ENCODE data around the gene ZNF71.

The ZNF71 gene

GRCh38 chr19:56594783-56595547 lies at the start of gene ZNF71:
TSS of gene ZNF71 (plus strand) at chr19:56595302. CDS start at chr19:56601559, 6,257 bp downstream.
- DNase-seq (ENCODE audit: low spot score): peak; percentile 95

GRCh38 chr19:56547535-56547934 lies 47.6 kb upstream of the ZNF71 start:
- no peak for DNase-seq (ENCODE audit: low spot score)

DNA sequence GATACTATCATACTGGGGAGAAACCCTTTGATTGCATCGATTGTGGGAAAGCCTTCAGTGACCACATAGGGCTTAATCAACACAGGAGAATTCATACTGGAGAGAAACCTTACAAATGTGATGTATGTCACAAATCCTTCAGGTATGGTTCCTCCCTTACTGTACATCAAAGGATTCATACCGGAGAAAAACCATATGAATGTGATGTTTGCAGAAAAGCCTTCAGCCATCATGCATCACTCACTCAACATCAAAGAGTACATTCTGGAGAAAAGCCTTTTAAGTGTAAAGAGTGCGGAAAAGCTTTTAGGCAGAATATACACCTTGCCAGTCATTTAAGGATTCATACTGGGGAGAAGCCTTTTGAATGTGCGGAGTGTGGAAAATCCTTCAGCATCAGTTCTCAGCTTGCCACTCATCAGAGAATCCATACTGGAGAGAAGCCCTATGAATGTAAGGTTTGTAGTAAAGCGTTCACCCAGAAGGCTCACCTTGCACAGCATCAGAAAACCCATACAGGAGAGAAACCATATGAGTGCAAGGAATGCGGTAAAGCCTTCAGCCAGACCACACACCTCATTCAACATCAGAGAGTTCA lies 40.7 kb upstream of the ZNF71 start:
- no peak for DNase-seq (ENCODE audit: low spot score)

- DNase-seq (ENCODE audit: low spot score): no peak
Observed at GRCh38 chr19:56562766-56563165, 32.3 kb upstream of the ZNF71 start.

- peak; percentile 48 for DNase-seq (ENCODE audit: low spot score)
Observed at GRCh38 chr19:56566904-56567273, 28.2 kb upstream of the ZNF71 start.

DNA sequence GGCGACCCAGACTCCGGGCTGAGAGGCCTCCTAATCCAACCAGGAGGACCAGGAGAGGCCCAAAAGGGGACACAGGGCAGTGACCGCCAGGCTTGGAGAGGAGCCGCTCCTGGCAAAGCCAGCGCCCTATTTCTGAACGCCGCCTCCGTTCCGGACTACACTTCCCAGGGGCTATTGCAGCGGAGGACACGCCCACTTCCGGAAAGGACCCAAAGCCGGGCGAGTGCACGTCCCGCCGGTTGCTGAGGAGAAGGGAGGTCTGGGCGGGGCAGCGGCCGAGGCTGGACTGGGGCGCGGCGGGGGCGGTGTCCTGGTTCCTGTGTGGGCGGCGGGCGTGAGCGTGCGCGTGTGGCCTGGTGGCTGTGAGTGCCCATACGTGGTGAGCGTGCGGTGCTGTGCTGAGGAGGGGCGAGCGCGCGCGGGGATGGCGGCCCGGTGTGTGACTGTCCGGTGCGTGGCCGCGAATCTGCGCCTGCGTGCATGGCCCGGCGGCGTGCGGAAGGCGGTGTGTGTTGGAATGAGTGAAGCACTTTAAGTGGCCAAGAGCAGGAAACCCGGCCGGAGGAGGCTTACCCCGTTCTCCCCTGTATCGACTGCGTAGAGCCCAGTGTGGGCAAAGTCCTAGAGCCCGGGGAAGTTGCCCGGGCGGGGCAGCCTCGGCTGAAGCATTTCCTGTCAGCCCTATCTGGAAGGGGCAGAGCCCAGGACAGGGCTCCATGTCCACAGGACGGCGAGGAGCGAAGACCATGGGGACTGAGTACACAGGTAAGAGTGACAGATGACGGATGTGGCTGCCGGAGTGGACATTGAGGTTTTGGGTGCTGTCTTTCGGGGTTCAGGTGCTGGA lies 27.6 kb upstream of the ZNF71 start, which contains the start of gene ZNF470:
Gene ZNF470 (plus strand): TSS at position 195 of the 847 bp plus-strand sequence. CDS start 2,844 bp downstream, outside the sequence.
- DNase-seq (ENCODE audit: low spot score): peak; percentile 93

- no peak for DNase-seq (ENCODE audit: low spot score)
Observed at GRCh38 chr19:56572589-56572988, 22.5 kb upstream of the ZNF71 start.

DNA sequence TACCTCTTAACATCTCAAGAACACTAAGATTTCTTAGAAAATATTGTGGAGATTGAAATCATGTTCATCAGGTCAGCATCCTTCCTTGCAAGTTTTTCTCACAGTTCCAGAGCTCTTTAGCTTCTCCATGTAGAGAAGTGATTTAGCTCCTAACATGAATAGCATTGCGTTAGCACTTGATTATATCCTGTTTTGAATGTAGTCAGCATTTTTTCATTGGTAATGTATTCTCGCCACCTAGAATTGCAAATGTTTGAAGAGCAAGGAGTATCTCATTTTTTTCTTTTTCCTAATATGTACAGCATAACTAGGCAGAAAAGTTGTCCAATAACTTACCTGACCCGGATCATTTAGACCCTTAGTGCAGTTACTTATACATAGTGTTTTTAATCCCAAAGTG lies 21.2 kb upstream of the ZNF71 start:
- no peak for DNase-seq (ENCODE audit: low spot score)

- no peak for DNase-seq (ENCODE audit: low spot score)
Observed at GRCh38 chr19:56577719-56578602, 17.1 kb upstream of the ZNF71 start.

DNA sequence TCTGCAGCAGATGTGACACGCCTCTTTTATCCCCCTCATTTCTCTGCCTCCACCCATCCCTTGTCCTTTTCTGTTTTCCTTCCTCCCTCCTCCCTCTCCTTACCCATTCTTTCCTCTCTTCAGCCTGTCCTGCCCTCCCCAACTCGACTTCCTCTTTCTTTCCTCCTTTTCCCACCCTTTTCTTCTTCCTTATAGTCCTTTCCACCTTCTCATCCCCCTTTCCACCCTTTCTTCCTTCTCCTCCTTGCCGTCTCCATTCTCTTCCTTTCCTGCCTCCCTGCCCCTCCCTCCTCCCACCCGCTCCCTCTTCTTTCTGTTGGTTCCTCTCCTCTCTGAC lies 688 bp upstream of the ZNF71 start:
- DNase-seq (ENCODE audit: low spot score): no peak

DNA sequence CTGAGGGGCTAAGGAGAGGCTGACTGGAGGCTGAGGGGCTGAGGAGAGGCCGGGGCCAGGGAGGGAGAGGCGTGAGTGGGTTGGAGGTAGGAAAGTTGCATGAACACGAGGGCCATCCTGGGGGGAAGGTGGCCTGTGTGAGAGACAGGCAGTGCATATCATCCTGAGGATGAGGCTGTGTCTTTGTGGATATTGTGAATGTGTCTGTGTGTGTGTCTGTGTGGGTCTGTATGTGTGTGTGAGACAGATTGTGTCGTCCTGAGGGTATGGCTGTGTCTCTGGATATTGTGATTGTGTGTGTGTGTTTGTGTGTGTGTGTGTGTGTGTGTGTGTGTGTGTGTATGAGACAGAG lies 422 bp downstream of the ZNF71 start:
- no peak for DNase-seq (ENCODE audit: low spot score)

GRCh38 chr19:56596676-56597075 lies 1.6 kb downstream of the ZNF71 start:
- DNase-seq (ENCODE audit: low spot score): no peak

DNA sequence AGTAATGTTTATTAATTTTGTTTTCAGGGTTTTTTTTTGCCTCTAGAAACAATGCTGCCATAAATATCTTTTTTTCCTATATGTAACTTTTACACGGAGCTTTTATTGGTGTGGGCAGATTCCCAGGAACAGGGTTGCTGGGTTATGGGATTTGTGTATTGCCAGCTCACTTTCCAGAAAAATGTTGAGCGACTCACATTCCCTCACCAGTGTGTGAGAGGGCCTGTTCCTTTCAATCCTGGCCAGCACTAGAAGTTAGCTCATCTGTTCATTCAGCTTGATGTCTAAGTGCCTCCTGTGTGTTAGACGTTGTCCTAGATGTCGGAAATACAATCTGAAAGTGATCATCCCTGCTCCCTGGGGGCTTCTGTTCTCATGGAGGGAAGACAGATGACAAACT lies 2.6 kb downstream of the ZNF71 start:
- no peak for DNase-seq (ENCODE audit: low spot score)

- DNase-seq (ENCODE audit: low spot score): no peak
Observed at GRCh38 chr19:56601375-56601774, 6.3 kb downstream of the ZNF71 start.

- DNase-seq (ENCODE audit: low spot score): no peak
Observed at GRCh38 chr19:56603829-56604228, 8.7 kb downstream of the ZNF71 start.

DNA sequence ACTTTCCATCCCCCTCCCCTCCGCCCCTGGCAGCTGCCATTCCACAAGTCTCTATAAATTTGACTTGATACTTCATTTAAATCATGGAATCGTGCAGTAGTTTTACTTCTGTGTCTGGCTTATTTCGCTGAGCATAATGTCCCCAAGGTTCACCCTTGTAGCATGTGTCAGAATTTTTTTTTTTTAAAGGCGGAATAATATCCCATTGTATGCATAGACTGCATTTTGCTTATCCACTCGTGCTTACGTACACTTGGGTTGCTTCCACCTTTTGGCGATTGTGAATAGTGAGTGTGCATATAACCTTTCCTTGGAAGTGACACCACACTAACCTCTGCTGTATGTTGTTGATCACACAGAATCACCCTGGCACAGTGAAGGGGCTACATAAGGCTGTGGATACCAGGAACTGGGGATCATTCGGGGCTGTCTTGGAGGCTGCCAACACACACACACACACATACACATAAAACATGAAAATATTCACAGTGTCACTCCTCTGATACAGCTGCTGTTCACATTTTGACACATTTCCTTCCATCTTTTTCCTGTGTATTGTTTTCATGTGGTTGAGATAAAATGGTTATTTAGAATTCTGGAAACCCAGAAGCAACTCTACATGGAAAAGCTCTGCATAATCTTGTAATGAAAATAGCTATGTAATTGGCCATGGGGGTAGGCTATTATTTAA lies 13.3 kb downstream of the ZNF71 start:
- DNase-seq (ENCODE audit: low spot score): no peak

- no peak for DNase-seq (ENCODE audit: low spot score)
Observed at GRCh38 chr19:56611288-56611687, 16.2 kb downstream of the ZNF71 start.

DNA sequence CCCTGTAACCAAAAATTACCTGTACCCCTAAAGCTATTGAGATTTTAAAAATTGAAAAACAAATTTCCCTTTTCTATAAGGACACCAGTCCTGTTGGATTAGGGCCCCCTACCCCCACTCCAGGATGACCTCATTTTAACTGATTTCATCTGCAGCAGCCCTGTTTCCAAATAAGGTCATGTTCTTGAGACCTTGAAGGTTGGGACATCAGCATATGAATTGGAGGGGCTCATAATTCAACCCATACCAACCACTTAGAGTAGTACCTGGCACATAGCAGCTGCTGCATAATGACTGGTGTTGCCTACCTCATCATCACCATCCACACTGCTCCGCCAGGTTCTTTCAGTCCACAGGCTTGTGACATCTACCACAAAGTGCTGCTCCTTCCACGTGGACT lies 17.6 kb downstream of the ZNF71 start:
- no peak for DNase-seq (ENCODE audit: low spot score)

DNA sequence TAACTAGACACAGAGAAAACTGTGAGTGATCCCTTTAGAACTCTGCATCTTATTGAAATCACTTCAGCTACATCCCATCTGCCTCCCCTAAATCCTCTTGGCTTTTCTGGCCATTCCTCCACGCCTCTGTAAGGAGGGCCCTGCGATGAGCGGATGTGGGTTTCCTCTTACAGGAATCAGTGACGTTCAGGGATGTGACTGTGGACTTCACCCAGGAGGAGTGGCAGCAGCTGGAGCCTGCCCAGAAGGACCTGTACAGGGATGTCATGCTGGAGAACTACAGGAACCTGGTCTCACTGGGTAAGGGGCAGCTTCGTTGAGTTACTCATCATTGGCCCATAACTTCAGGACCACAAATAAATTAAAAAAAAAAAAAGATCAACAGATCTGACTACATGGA lies 18.5 kb downstream of the ZNF71 start:
- DNase-seq (ENCODE audit: low spot score): no peak

DNA sequence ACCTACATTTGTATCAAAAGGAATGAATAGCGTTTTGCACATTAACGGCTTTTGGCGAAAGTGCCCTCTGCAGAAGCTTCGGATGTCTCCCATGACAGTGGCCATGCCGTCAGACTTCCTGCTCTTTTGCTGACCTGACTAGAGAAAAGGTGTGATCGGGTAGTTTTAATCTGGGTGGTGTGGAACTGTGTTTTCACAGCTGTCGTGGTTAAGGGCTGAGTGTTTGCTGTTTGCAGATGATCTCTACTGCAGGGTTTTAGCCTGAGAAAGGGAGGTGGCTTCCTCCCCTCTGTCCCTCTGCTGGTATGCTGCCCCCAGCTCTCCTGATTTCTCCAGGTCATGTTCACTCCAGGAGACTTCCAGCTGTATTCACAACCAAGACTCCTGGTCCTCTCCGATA lies 22.4 kb downstream of the ZNF71 start:
- DNase-seq (ENCODE audit: low spot score): no peak

- no peak for DNase-seq (ENCODE audit: low spot score)
Observed at GRCh38 chr19:56619121-56619520, 24.0 kb downstream of the ZNF71 start.

Measured in germinal center (tissue), 1 donor.